Mesothelial cell of epicardium (in vitro differentiated cells): Measurements from ENCODE around the gene S100A13. TPM values are rescaled to one million over a fixed set of nuclear protein-coding genes. Genes with fewer than 3 reads are reported as not detected.
A peak's percentile ranks its signal among the peaks of the same experiment; 100 is the strongest.

Source experiments
- DNase-seq, 2 experiments: peaks; one replicate each; pipeline ENCODE4 v3.0.0; 2021; ENCODE audit warnings: low spot score in 2 of 2; ENCODE audit not compliant: unreplicated experiment in 2 of 2
- H3K27ac Mint-ChIP-seq: 2 replicates; pipeline ENCODE4 v1.8.0; 2021; ENCODE audit warnings: mixed read lengths
- H3K27me3 Mint-ChIP-seq: 2 replicates; pipeline ENCODE4 v1.8.0; 2021; ENCODE audit warnings: low read depth, mixed read lengths
- H3K36me3 Mint-ChIP-seq: 2 replicates; pipeline ENCODE4 v1.8.0; 2021; ENCODE audit warnings: mixed read lengths
- H3K4me1 Mint-ChIP-seq: 2 replicates; pipeline ENCODE4 v1.8.0; 2021; ENCODE audit warnings: mixed read lengths
- H3K4me3 Mint-ChIP-seq: 2 replicates; pipeline ENCODE4 v1.8.0; 2021; ENCODE audit warnings: mild to moderate bottlenecking, moderate library complexity, mixed read lengths
- H3K9me3 Mint-ChIP-seq: 2 replicates; pipeline ENCODE4 v1.8.0; 2021; ENCODE audit warnings: mixed read lengths
- CTCF ChIP-seq: fragments of 200-600 bp; sonication (generic); IDR thresholded peaks from one replicate; pipeline ENCODE4 v1.5.0; 2021; ENCODE audit warnings: antibody characterized with exemption; ENCODE audit not compliant: unreplicated experiment
- total RNA-seq: library from RNA; stranded (reverse); gene quantifications from 3 replicates; pipeline ENCODE4 v1.2.1, GENCODE V29; 2021

S100A13 gene
- total RNA-seq, 1 donor from 2014 or later: 46.6 TPM

GRCh38 chr1:153639280-153639679 is 12.0 kb upstream of the S100A13 start:
- H3K4me3 Mint-ChIP-seq: no peak overlapping the region
- H3K9me3 Mint-ChIP-seq: no peaks in the 10 kb centered on the region
- no peak overlapping the region for H3K27ac Mint-ChIP-seq
- peaks cover 16% of the 10 kb centered on the region for H3K4me1 Mint-ChIP-seq
- no peak for TF ChIP-seq CTCF
- no peak for DNase-seq
- no peaks in the 10 kb centered on the region for H3K27me3 Mint-ChIP-seq
- H3K36me3 Mint-ChIP-seq: peaks cover 40% of the 10 kb centered on the region

DNA sequence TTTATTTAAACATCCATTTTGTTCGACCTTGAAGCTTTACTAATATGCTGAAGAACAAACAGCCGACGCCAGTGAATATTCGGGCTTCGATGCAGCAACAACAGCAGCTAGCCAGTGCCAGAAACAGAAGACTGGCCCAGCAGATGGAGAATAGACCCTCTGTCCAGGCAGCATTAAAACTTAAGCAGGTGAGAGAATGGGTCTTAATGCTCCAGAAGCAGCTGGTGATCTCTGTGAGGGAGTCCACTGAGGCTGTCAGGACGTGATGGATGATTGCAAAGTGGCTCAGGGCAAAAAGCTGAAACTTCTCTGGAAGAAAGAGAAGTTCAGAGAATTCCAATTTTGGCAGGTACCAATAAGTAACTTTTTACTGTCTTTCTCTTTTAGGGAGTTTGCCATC is 11.0 kb upstream of the S100A13 start:
- H3K27ac Mint-ChIP-seq: no peak overlapping the region
- H3K9me3 Mint-ChIP-seq: no peaks in the 10 kb centered on the region
- H3K4me1 Mint-ChIP-seq: peaks cover 16% of the 10 kb centered on the region
- TF ChIP-seq CTCF: no peak
- DNase-seq: no peak
- peaks cover 34% of the 10 kb centered on the region for H3K36me3 Mint-ChIP-seq
- H3K27me3 Mint-ChIP-seq: no peaks in the 10 kb centered on the region
- no peak overlapping the region for H3K4me3 Mint-ChIP-seq

- no peak overlapping the region for H3K27ac Mint-ChIP-seq
Observed at GRCh38 chr1:153636312-153636711, 9.0 kb upstream of the S100A13 start.

GRCh38 chr1:153635872-153636271 is 8.6 kb upstream of the S100A13 start:
- peaks cover 25% of the 10 kb centered on the region for H3K36me3 Mint-ChIP-seq
- DNase-seq: no peak
- peak overlapping the region; percentile 78 for H3K27ac Mint-ChIP-seq
- peak overlapping the region; percentile 65 for H3K4me3 Mint-ChIP-seq
- H3K9me3 Mint-ChIP-seq: no peaks in the 10 kb centered on the region
- H3K27me3 Mint-ChIP-seq: no peaks in the 10 kb centered on the region
- no peak for TF ChIP-seq CTCF
- H3K4me1 Mint-ChIP-seq: peaks cover 16% of the 10 kb centered on the region

More at GRCh38 chr1:153636312-153636711, 9.0 kb upstream of the S100A13 start:
- no peaks in the 10 kb centered on the region for H3K9me3 Mint-ChIP-seq
- TF ChIP-seq CTCF: no peak
- H3K4me3 Mint-ChIP-seq: peak overlapping the region; percentile 65
- peaks cover 16% of the 10 kb centered on the region for H3K4me1 Mint-ChIP-seq
- H3K27me3 Mint-ChIP-seq: no peaks in the 10 kb centered on the region
- peaks cover 29% of the 10 kb centered on the region for H3K36me3 Mint-ChIP-seq
- no peak for DNase-seq

GRCh38 chr1:153633754-153634665 is 6.7 kb upstream of the S100A13 start, which contains the start of gene CHTOP:
CHTOP (plus strand) TSS chr1:153634066; CDS start chr1:153636589, 2,523 bp downstream.
- H3K27ac Mint-ChIP-seq: peak within 1 kb of the TSS; percentile 100
- H3K27me3 Mint-ChIP-seq: no peaks in the 10 kb centered on the region
- peak; percentile 89 to 94 for DNase-seq
- peak within 1 kb of the TSS; percentile 87 for H3K4me3 Mint-ChIP-seq
- peaks cover 21% of the 10 kb centered on the region for H3K4me1 Mint-ChIP-seq
- H3K9me3 Mint-ChIP-seq: no peaks in the 10 kb centered on the region
- TF ChIP-seq CTCF: no peak
- H3K36me3 Mint-ChIP-seq: peaks cover 25% of the 10 kb centered on the region
